PC-3 (cell line): Measurements from ENCODE around the gene TNFRSF12A.

Experiments
- CTCF ChIP-seq: fragments of 300-600 bp; sonication (generic); conservative IDR thresholded peaks from 2 replicates; pipeline ENCODE4 v1.5.1; 2017; ENCODE audit warnings: antibody characterized with exemption, low read depth, mild to moderate bottlenecking, low read length
- EZH2 ChIP-seq: fragments of 300-600 bp; sonication (generic); IDR thresholded peaks from one replicate; pipeline ENCODE4 v1.6.1; 2017; ENCODE audit warnings: antibody characterized with exemption, mild to moderate bottlenecking, low read length; ENCODE audit not compliant: unreplicated experiment

DNA sequence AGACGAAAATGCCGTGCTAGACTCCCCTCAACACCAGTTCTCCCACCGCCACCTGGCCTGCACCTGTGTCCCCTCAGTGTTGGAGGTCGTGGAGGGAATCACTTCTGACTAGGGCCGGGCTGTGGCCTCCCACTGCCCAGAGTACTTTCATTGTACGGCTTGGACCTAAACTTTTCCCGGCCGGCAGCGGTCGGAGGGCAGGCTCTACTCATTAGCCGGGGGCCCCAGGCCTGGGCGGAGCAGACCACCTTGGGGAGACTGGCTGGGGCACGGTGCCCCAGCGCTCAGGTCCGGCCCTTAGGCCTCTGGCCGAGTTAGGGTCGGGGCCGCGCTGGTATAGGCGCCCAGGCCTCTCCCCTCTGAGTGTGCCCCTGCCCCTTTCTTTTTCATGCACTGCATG lies 2.8 kb upstream of the TNFRSF12A start:
- TF ChIP-seq CTCF, result no peak
- no peak for TF ChIP-seq EZH2
